ENCODE data around the gene SMAD2.

GRCh38 chr18:47797126-47797525, 133.3 kb downstream of the SMAD2 start:
- TF ChIP-seq POLR2A (IDR thresholded peaks at IDR 0.05; ENCODE audit: low read depth, low read length) (no peak), TAF1 (IDR thresholded peaks at IDR 0.05; ENCODE audit: borderline replicate concordance, low read depth, low read length) (no peak), POLR2AphosphoS5 (IDR thresholded peaks at IDR 0.05; ENCODE audit: low read depth, low read length) (no peak)
